ENCODE data around the gene PSMD1. TPM values are rescaled to one million over a fixed set of nuclear protein-coding genes. Genes with fewer than 3 reads are reported as not detected.

PSMD1 gene
- total RNA-seq, 4 donors from 2014 or later = 53.9 to 86.9 (median 64.4) TPM

DNA sequence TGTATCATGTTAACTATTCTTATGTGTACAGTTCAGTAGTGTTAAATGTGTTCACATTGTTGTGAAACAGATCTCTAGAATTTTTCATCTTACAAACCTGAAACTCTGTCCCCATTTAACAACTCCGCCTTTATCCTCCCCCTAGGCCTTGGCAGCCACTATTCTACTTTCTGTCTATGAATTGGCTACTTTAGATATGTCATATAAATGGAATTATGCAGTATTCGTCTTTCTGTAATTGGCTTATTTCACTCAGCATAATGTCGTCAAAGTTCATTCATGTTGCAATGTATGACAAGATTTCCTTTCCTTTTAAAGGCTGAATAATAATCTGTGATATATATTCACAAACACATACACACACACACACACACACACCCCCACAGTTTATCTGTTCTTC, 154.1 kb downstream of the PSMD1 start:
- TF ChIP-seq, protein P1, sequence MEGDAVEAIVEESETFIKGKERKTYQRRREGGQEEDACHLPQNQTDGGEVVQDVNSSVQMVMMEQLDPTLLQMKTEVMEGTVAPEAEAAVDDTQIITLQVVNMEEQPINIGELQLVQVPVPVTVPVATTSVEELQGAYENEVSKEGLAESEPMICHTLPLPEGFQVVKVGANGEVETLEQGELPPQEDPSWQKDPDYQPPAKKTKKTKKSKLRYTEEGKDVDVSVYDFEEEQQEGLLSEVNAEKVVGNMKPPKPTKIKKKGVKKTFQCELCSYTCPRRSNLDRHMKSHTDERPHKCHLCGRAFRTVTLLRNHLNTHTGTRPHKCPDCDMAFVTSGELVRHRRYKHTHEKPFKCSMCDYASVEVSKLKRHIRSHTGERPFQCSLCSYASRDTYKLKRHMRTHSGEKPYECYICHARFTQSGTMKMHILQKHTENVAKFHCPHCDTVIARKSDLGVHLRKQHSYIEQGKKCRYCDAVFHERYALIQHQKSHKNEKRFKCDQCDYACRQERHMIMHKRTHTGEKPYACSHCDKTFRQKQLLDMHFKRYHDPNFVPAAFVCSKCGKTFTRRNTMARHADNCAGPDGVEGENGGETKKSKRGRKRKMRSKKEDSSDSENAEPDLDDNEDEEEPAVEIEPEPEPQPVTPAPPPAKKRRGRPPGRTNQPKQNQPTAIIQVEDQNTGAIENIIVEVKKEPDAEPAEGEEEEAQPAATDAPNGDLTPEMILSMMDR (IDR thresholded peaks at IDR 0.05; ENCODE audit: low read depth) = no peak

- TF ChIP-seq, protein P1 (IDR thresholded peaks at IDR 0.05; ENCODE audit: low read depth) = no peak
Measured at GRCh38 chr2:231211486-231211885, 154.8 kb downstream of the PSMD1 start.

GRCh38 chr2:231212329-231212845, 155.7 kb downstream of the PSMD1 start:
- TF ChIP-seq, protein P1 (IDR thresholded peaks at IDR 0.05; ENCODE audit: low read depth) = no peak

DNA sequence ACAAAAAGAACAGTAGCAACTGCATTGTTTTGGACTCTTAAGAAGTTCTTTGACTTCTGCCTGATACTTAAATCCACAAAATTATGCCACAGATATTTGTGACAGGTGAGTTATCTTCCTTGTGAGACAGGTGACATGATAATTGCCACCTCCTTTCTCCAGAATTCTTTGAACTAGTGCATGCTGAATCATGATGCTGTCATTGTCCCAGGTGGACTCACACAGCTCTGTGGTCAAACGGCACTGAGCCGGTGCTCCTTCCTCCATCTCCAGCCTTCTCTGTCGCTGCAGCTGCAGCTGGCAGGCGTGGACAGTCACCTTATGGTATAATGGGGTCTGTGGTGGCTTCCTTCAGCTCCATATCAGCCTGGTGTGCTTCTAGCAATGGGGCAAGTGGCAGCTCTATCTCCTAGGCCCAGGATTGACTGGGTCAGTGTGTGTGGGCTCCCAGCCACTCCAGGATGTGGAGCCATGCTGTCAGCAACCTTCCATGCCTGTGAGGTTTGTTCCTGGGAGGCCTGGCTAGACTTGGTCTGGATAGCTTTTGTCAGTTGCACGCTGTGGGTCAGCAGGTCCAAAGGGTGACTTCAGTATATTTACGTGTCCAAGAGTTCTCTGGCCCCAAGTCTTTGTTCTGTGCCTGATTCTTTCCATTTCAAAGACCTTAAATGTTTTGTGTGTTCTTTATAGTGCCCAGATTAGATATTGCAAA, 157.4 kb downstream of the PSMD1 start:
- TF ChIP-seq, protein P1 (IDR thresholded peaks at IDR 0.05; ENCODE audit: low read depth) = no peak

DNA sequence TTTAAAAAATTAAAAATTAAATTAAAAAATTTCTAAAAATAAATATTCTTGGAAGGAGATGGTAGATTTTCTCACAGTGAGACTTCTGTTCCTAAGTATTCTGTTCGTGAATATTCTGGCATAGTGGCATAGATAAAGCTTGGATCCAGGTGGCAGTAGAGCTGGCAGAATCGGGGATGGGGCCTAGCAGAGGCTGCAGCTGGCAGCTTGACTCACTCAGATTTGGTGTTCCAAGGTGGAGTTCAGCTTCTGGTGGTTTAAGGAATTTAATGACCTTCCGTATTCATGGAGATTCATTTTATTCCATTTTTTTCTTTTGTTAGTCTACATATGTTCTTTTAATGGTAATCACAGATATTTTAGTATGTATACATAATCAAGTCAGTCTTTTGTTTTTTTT, 161.7 kb downstream of the PSMD1 start:
- TF ChIP-seq, protein P1 (IDR thresholded peaks at IDR 0.05; ENCODE audit: low read depth) = no peak

GRCh38 chr2:231219289-231219688, 162.6 kb downstream of the PSMD1 start:
- TF ChIP-seq, protein P1 (IDR thresholded peaks at IDR 0.05; ENCODE audit: low read depth) = no peak

GRCh38 chr2:231221761-231222160, 165.1 kb downstream of the PSMD1 start:
- TF ChIP-seq, protein P1 (IDR thresholded peaks at IDR 0.05; ENCODE audit: low read depth) = no peak

Small RNA genes within 50 kb of the gene (small RNA-seq; reads per million reads assigned to genes)
- not detected for gene RNU1-93P

Other genes starting within 250 kb of the PSMD1 start
- gene ITM2C, start 191.9 kb upstream of the PSMD1 start, total RNA-seq = 10 to 100 TPM; 14.0 to 22.2 (median 19.9) TPM
- gene GPR55, start 131.6 kb upstream of the PSMD1 start, total RNA-seq = under 1 TPM in 3 of 4 donors, not detected in 1; under 0.01 to 0.38 (median 0.17) TPM
- gene SPATA3, start 60.7 kb upstream of the PSMD1 start, total RNA-seq = not detected
- gene C2orf72, start 19.3 kb upstream of the PSMD1 start, total RNA-seq = 1 to 10 TPM in 1 of 4 donors, under 1 TPM in 2, not detected in 1; 0.17 to 1.3 (median 0.49) TPM
- 10 to 100 TPM in 1 of 4 donors, 1 to 10 TPM in 1, under 1 TPM in 2; 0.88 to 13.3 (median 1.4) TPM for gene HTR2B, start 68.2 kb downstream of the PSMD1 start, total RNA-seq
- gene ARMC9, start 141.8 kb downstream of the PSMD1 start, total RNA-seq = 10 to 100 TPM in 1 of 4 donors, 1 to 10 TPM in 2, under 1 TPM in 1; 0.98 to 16.5 (median 4.6) TPM